NCI-H69 (cell line): ENCODE data around the gene CLMP.
A peak's percentile ranks its signal among the peaks of the same experiment; 100 is the strongest.

Experiments
- DNase-seq: peaks from one replicate; lab custom pipeline; 2025; lab: John Stamatoyannopoulos, UW

The CLMP gene, protein sequence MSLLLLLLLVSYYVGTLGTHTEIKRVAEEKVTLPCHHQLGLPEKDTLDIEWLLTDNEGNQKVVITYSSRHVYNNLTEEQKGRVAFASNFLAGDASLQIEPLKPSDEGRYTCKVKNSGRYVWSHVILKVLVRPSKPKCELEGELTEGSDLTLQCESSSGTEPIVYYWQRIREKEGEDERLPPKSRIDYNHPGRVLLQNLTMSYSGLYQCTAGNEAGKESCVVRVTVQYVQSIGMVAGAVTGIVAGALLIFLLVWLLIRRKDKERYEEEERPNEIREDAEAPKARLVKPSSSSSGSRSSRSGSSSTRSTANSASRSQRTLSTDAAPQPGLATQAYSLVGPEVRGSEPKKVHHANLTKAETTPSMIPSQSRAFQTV

DNA sequence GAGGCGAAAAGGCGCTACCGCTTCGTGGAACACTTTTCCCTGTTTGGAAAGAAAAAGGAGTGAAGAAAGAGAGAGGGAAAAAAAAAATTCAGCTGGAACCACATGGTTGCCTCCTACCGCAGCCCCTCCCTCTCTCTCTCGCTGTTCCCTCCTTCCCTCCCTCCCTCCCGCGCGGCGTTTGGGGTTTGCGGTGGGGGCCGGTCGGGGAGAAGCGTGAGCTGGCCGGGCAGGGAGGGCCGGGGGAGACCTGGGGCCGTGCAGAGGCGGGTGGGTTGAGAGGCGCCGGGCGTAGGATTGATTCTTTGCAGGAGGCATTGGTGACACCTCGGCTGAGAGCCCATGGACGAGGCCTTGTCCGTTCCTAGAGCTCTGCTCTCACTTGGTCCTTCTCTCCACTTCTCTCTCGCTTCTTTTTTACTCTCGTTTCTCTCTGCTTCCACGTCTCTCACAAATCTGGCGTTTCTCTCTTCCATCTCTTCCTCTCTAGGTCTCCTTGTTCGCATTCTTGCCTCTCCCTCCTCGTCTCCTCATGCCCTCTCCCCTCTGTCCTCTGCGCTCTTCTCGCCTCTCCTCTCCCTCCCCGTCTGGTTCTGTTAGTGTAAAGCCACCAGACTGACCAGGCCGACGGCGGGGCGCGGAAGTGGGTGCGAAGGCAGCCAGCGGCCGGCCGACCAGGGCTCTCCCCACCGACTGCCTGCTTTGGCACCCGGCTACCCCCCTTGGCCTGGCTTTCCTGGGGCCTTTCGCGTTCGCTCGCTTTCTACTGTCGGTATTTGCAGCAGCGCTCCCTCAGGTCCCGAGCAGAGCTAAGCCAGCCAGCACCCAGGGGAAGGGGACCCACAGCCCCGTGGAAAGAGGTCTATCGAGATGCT lies at the start of gene CLMP:
Gene CLMP (minus strand): TSS at position 61 of the 872 bp plus-strand sequence. CDS start 308 bp downstream, outside the sequence.
- peak; percentile 70 for DNase-seq

DNA sequence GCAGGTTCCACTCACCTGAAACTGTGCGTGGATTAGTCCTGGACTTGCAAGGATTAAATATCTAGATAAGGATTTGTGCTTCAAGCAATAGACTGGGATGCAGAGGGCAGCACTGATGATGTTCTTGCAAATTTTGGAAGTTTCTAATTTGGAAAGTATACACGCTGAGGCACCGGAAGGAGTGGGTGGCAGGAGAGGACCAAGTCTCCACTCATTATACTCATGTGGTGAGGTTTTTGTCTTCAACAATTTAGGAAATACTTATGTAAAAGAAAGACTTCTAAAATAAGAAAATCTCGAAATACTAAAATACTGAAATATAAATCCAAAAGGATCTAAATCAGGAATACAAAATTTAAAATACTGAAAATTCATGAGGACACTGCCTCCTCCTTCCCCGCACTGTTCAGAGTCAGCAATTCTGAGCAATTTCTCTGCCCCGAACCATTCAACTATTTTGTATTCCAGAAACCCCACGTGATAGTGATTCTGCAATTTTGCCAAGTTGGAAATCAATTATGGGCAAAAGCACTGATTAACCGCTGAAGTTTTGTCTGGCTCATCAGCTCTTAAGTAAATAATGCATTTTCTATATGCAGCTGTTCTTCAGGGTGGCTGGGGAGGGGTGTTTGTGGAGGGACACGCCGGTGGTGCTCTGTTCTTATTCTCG lies 47.0 kb upstream of the CLMP start:
- peak; percentile 21 for DNase-seq

DNA sequence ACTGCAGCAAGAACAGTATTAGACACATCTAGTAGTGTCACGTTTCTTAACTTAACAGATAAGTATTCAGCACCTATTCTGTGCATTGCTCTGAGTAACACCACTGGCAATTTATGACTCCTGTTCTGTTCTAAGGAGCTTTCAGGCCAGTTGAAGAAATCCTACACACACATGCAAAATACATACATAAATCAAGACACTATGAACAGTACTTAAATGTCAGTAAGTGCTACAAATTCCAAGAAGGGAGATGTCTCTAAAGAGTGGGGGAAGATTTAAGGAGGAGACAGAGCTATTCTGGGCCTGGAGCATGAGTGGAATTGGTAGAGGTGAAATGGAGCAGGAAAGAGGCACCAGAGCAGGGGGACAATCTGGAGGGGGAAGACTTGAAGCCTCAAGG lies 46.2 kb upstream of the CLMP start:
- DNase-seq: no peak

DNA sequence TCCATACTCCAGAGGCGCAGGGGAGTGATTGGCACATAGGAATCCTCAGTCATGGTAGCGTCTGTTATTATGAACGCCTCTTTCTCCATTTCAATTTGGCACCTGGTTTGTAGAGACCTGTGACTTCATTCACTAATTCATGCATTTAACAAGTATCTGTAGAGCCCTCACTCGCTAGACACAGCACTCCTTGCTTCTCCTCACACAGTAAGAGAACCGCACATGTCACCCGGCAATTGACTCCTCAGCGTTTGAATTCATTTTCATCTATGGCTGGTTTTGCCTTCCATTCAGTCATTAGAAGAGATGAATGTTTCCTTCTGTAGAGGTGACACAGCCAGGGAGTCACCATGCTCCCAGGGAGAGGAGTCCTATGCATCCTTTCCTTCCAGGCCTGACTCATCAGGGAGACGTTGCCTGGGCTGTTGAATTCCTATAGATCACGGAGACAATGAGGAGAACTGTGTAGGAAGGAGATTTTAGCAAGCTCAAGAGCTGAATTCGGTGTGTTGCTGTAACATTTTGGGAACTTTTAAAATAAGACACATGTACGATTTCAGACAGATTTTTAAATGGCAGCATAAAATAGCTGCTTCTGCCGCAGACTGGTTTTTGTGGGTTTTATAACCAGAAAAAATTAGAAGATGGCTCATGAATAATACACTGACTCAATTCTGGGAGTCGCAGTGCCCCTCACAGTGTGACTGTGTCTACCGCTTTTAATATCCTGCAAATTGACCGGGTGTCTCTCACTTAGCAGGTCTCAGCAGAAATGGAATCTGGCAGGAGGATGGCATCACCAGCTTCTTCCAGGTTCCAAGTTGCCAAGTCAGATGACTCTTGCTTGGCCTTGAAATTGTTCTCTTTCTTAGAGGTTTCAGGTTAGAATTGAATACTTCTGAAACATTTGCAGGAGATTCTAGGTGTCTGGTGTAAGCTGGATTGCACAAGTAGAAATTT lies 44.4 kb upstream of the CLMP start:
- no peak for DNase-seq

DNA sequence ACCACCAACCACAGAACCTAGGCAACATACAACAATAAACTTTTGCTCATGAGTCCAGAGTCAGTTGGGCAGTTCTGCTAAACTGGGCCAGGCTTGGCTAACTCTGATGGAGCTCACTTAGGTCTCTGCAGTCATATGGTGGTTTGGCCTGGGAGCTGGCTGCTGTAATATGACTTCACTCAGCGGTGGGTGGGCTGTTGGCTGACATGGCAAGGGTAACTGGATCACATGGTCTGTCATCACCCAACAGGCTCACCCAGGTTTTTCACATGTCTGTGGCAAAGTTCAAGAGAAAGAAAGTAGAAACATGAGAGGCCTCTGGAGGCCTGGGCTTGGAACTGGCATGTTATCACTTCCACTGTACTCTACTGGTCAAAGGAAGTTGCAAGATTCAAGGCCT lies 43.2 kb upstream of the CLMP start:
- DNase-seq: no peak

DNA sequence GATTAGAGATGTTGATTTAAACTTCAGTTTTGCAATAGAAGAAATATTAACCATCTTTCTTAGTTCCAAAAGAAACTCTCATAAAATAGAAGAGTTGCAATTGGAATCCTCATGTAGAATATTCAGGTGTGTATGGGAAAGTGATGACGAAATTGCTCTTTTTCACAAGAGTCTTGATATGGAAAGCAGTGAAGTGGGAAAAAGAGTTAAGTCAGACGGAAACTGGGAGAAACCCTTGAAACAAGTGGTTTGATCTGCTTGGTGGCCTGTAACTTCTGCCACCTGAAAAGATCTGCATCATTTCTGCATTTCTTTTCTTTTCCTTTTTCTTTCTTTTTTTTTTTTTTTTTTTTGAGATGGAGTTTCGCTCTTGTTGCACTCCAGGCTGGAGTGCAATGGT lies 41.8 kb upstream of the CLMP start:
- DNase-seq: no peak

DNA sequence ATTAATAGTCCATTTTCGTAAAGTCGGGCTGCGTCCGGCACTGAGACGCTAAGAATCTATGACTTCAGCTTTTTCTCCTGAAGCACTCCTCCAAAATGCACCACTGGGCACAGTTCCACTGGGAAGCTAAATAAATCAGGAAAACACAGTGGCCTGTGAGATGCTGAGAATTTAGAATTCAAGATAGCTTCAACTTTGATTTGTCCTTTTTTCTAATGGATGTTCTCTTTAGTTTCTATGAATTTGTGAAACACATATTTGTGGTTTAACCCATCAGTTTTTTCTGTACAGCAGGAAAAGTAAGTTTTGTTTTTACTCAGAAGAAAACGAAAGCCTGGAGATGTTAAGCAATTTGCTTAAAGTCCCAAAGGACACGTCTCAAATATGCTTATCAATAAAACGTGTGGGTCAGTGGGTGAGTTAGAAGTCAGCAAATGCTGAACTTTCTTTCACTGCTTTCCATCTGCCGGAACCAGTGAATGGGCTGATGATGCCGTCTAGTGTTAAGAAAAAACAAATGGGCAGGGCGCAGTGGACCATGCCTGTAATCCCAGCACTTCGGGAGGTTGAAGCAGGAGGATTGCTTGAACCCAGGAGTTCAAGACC lies 40.7 kb upstream of the CLMP start:
- no peak for DNase-seq

DNA sequence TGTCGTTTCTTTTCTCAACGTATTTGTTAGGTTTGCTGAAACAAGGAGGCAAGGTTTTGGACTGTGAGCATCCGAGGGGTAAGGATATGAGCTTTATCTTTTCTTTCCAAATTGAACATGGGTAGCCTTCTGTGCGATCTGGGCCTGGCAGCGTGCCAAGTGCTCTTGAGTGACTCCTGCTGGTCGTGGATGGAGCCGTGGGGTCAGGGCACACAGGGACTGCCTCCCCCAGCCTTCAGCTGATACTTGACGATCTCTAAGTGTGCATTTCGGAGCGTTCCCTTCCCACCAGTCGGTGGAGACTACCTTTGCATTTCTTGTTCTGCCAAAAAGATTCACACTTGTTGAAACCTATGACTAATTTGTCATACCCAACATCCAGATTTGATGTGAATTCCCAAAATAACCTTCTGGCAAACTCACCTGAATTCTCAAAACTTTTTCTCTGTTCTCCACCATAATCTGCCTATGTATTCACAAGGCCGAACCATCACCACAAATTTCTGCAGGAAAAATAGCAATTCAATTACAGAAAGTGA lies 40.1 kb upstream of the CLMP start:
- peak; percentile 50 for DNase-seq

DNA sequence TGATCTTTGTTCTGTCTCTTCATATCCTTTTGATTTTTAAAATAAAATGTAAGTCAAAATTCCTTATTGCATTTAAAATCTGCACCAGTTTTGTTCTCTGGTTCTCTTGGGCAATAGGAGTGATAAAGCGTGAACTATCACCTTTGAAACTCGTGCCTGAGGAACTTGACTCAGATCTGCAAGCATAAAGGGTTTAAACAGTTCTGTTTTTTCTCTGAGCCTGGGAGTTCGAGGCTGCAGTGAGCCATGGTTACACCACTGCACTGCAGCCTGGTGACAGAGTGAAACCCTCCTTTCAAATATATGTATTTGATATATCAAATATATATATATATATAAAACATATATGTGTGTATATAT lies 38.9 kb upstream of the CLMP start:
- no peak for DNase-seq

DNA sequence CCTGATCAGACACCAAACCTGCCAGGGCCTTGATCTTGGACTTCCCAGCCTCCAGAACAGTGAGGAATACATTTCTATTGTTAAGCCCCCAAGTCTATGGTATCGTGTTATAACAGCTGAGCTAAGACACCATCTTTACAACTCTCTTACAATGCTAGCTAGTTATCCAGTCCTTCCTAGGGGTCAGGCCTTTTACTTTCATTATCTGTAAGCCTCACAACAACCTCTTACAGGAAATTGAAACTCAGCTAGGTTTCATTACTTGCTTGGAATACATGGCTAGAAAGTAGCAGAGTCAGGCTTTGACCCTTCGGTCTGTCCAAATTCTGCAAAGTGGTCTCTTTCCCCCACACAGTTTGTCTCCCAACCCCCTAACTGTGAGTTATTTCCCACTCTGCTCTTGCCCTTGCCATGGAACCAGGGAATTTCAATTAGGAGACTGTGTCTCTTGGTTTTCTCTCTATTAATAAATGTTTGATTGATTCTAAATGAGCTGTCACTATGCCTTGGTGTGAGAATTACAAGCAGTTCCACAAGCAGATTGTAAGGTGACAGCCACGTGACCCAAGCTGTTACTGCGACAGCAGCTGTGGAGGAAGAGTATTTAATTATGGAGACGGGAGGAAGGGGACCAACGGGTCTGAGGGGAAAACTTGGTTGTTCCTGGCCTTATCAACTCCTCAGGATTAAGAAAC lies 38.4 kb upstream of the CLMP start:
- no peak for DNase-seq

DNA sequence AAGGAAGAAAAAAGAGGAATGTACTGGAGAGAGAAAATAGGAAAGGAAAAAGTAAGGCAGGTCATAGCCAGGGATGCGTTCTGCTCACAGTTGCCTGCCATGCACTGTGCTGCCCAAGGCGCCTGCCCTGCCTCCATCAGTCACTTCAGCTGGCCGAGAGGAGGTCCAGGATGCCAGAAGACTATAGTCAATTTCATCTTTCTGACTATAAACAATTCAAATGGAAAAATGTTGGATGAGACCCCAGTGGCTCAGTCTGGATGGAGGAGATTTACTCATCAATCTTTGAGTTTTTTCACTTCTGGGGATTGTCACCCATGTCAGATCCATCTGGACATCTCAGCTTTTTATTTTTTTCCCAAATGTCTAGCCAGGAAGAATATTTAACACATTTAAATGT lies 36.7 kb upstream of the CLMP start:
- no peak for DNase-seq

DNA sequence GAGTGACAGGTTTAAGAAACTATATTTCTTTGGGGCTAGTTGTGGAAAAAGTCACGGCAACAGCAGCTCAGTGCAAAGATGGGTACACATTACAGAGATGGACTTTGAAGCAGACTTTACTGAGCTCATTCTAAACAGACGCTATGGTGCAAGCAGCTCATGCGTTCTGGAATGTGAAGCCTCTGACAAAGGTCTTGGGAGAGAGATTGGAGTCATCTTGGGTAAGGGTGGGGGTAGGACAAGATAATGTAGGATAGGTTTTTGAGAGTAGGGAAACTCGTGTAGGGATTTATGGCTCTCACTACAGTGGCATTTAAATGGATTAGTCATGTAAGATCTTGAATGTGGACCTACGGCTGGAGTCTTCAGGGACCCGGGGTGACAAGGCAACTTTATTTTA lies 36.2 kb upstream of the CLMP start:
- no peak for DNase-seq

DNA sequence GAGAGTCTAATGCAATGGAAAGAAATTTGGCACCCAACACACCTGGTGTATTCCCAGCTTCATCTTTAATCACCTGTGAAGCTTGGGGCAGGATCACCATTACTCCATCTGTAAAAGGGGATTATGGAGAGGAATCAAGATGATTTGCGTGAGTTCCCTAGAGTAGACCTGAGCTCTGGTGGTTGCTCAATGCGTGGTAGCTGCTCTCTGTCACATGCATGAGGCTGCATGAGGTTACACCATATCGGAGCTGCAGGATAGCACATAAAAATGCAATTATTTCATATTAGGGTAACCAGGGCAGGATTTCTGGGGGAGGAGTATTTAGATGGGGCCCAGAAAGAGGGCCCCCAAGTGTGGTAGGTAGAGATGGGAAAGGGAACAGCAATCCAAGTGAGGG lies 35.3 kb upstream of the CLMP start:
- no peak for DNase-seq

DNA sequence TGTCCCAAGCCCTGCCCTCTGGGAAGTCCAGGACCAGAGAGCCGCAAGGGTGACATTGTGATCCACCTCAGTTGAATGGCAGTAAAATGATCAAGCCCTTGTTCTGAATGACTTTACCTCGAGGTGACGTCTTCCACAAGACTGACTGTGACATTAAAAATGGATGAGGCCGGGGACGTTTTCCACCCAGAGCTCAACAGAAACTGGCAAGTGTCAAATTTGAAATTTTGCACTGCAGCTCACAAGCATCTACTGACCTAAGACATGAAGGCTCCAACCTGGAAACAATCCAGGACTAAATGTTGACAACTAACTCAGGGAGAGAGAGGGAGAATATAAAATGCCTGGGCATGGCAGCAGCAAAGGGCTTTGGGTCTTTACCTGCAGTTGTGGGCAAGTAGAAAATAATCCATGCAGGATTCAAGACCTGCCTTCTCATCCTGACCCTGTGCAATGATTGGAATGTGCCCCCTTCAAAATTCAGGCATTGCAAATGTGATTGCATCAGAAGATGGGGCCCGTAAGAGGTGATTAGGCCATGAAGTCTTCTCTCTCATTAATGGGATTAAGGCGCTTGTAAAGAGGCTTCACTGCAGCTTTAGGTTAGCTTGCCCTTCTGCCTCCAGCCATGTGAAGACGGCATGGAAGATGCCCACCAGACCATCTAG lies 33.6 kb upstream of the CLMP start:
- DNase-seq: no peak

DNA sequence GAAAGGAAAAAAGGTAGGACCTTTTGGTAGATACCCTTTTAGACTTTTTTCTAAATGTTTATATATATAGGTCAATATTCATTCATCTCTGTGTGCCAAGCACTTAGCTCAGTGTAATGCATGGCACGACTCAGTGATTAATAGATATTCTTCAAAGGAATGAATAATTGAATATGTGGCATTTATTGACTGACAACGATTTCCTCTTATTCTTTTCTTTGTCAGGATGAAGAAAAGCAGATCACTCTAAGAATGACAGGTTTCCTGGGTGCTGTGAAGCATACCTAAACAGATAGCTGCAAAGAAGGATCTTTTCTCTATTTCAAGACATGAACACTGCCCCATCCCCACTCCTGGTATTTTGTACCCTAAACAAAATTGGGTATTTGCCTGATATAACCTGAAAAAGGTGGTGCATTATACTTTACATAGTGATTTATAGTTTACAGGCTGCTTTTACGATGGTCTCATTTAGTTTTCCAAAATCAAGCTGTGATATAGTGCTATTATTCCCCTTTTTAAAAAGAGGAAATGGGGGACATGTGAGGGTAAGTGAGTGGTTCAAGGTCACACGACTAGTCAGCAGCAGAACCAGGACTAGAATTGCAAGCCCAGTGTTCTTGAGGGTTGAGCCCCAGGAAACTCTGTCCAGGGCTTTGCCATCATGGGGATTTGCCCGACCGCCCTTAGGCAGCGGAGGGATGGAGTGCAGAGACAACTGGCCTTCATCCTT lies 32.9 kb upstream of the CLMP start:
- no peak for DNase-seq

DNA sequence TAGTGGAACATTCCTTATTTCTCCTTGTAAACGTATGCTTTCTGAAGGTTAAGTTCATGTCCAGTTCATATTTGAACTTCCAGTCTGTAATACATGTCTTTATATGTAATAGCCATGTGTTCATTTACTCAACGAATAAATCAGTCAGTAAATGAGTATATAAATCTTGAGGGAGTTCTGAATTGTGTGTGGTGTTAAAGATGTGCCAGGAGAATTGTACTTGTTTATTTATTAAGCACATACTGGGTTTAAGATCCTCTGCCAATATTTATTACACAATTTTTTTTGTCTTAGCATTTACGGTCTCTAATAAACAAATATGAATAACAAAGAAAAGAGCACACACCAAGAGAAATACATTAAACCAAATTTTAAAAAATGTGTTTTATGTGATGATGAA lies 26.5 kb upstream of the CLMP start:
- DNase-seq: no peak

DNA sequence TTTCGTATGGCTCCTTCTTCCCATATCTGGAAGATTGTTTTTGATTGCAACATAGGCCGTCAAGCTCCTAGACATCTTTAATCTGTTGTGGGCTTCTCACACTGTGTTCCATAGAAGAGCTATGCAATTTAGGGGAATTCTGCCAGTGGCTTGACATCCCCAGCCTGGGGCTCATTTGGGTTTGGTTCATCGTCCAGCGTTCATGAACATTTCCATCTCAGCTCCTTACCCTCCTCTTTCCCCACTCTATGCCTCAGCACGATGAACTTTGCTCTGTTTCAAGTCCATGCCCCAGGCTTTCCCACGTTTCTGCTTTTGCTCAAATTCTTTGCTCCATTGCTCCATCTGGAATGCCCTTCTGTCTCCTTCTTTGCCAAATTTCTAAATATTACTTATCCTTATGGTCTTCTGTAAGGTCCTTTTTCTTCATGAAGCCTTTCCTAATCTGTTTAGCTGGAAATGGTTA lies 26.1 kb upstream of the CLMP start:
- DNase-seq: no peak

DNA sequence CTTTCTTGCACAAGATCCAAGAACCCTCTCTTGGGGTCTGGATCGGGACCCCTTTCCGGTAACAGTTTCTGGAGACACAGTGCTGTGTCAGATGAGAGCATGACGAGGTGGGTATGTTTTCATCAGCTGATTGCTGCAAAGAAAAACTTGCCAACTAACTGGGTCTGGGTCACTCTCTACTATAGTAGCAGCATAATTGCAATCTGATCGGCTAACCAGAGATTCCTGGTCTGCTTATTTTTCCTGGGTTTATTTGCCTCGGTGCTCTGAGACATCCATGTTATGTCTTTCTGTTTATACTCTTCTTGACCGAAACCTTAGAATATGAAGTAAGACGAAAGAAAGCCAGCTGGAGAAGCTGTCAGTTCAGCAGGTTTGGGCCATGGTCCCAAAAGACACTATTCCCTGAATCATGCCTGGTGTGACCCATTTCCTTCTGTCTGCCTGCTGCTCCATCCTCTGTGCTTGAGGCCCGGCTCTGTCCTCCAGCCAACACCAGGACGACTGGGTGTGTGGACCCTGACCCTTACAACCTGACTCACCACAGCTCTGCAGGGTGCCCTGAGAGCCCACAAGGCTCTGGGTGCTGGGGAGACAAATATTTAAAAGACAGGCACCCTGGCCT lies 24.1 kb upstream of the CLMP start:
- DNase-seq: no peak

DNA sequence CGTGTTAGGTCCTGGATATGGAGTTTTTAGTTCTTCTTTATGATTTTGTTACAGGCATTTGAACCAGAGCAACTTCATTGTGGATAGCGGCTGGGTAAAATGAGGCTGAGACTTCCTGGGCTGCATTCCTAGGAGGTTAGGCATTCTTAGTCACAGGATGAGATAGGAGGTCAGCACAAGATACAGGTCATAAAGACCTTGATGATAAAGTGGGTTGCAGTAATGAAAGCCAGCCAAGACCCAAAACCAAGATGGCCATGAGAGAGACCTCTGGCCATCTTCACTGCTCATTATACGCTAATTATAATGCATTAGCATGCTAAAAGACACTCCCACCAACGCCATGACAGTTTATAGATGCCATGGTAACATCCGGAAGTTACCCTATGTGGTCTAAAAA lies 23.4 kb upstream of the CLMP start:
- DNase-seq: no peak
